ENCODE data around the gene ALG14.

DNA sequence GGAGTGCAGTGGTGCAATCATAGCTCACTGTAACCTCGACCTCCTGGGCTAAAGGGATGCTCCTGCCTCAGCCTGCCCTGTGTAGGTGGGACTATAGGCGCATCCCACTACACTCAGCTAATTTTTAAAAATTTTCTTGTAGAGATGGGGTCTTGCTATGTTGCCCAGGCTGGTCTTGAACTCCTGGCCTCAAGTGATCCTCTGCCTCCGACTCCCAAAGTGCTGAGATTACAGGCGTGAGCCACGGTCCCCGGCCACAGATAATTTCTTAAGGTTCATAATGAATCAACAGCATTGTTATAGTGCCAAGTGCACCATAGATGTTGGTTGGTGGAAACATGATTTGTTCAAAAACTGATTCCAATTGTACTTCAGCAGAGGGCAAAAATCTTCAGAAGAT, 103.6 kb downstream of the ALG14 start:
- TF ChIP-seq CTCF (IDR thresholded peaks at IDR 0.05) = no peak
- no peak for TF ChIP-seq POLR2A (IDR thresholded peaks at IDR 0.05)
